Ishikawa (cell line): ENCODE measurements around the gene APBA3.

Experiments used
- CEBPB ChIP-seq: IDR thresholded peaks from 2 replicates; pipeline ENCODE4 v1.6.1; 2012
- CREB1 ChIP-seq: IDR thresholded peaks from 2 replicates; pipeline ENCODE4 v1.6.1; 2012; ENCODE audit warnings: low read depth
- EGR1 ChIP-seq: IDR thresholded peaks from 2 replicates; pipeline ENCODE4 v1.6.1; 2012
- EP300 ChIP-seq: IDR thresholded peaks from 2 replicates; pipeline ENCODE4 v1.6.1; 2012; ENCODE audit warnings: borderline replicate concordance
- FOXM1 ChIP-seq: IDR thresholded peaks from 2 replicates; pipeline ENCODE4 v1.6.1; 2012; ENCODE audit warnings: low read depth, borderline replicate concordance
- MAX ChIP-seq: IDR thresholded peaks from 2 replicates; pipeline ENCODE4 v1.6.1; 2012
- NFIC ChIP-seq: IDR thresholded peaks from 2 replicates; pipeline ENCODE4 v1.6.1; 2012
- RAD21 ChIP-seq: IDR thresholded peaks from 2 replicates; pipeline ENCODE4 v1.6.1; 2012; ENCODE audit warnings: low read depth
- REST ChIP-seq: IDR thresholded peaks from 2 replicates; pipeline ENCODE4 v1.6.1; 2012; ENCODE audit warnings: low read depth, mild to moderate bottlenecking
- TAF1 ChIP-seq: IDR thresholded peaks from 2 replicates; pipeline ENCODE4 v1.6.1; 2012; ENCODE audit warnings: low read depth, mild to moderate bottlenecking
- TCF12 ChIP-seq: IDR thresholded peaks from 2 replicates; pipeline ENCODE4 v1.6.1; 2012; ENCODE audit warnings: low read depth
- TEAD4 ChIP-seq: IDR thresholded peaks from 2 replicates; pipeline ENCODE4 v1.6.1; 2012
- USF1 ChIP-seq: IDR thresholded peaks from 2 replicates; pipeline ENCODE4 v1.6.1; 2012
- YY1 ChIP-seq: IDR thresholded peaks from 2 replicates; pipeline ENCODE4 v1.6.1; 2012; ENCODE audit warnings: low read depth
- ZBTB7A ChIP-seq: IDR thresholded peaks from 2 replicates; pipeline ENCODE4 v1.6.1; 2012; ENCODE audit warnings: low read depth

The APBA3 gene

GRCh38 chr19:3807574-3808354 is 46.3 kb upstream of the APBA3 start:
- TF ChIP-seq EGR1 (no peak), REST (no peak), ZBTB7A (no peak), TCF12 (no peak), CREB1 (no peak), EP300 (no peak), MAX (no peak)

GRCh38 chr19:3807131-3807480 is 45.6 kb upstream of the APBA3 start:
- no peak for TF ChIP-seq TAF1
- TF ChIP-seq NFIC = no peak
- TF ChIP-seq TEAD4 = no peak
- no peak for TF ChIP-seq REST
- no peak for TF ChIP-seq RAD21
- no peak for TF ChIP-seq CEBPB
- no peak for TF ChIP-seq ZBTB7A
- no peak for TF ChIP-seq FOXM1
- TF ChIP-seq CREB1 = no peak
- TF ChIP-seq EP300 = no peak
- no peak for TF ChIP-seq TCF12
- TF ChIP-seq YY1 = no peak
- TF ChIP-seq USF1 = no peak
- TF ChIP-seq EGR1 = no peak
- no peak for TF ChIP-seq MAX

GRCh38 chr19:3805859-3806258 is 44.4 kb upstream of the APBA3 start:
- TF ChIP-seq TEAD4 (no peak), USF1 (no peak), ZBTB7A (no peak), EGR1 (no peak), REST (no peak), FOXM1 (no peak), TAF1 (no peak), CREB1 (no peak), CEBPB (no peak), EP300 (no peak)

GRCh38 chr19:3804429-3804828 is 42.9 kb upstream of the APBA3 start:
- no peak for TF ChIP-seq CREB1
- no peak for TF ChIP-seq FOXM1
- no peak for TF ChIP-seq TAF1
- no peak for TF ChIP-seq ZBTB7A
- TF ChIP-seq YY1 = no peak
- TF ChIP-seq REST = no peak
- TF ChIP-seq CEBPB = no peak
- TF ChIP-seq EP300 = no peak
- TF ChIP-seq MAX = no peak
- no peak for TF ChIP-seq TEAD4
- no peak for TF ChIP-seq TCF12
- no peak for TF ChIP-seq EGR1
- no peak for TF ChIP-seq USF1
- TF ChIP-seq RAD21 = no peak
- TF ChIP-seq NFIC = no peak
